ENCODE measurements around the gene COX5A.
"Not testable (repeated sequence)": the region's sequence is repeated elsewhere in the genome, so short reads cannot be mapped to it uniquely, and the experiment has no call there.

Gene COX5A

GRCh38 chr15:74955017-74955416, 17.1 kb upstream of the COX5A start:
- no peak for DNase-seq

- DNase-seq, result no peak
Observed at GRCh38 chr15:74954515-74954914, 16.6 kb upstream of the COX5A start.

GRCh38 chr15:74951006-74951405, 13.1 kb upstream of the COX5A start:
- no peak for DNase-seq

- DNase-seq, result peak; percentile 52
Observed at GRCh38 chr15:74950078-74950908, 12.4 kb upstream of the COX5A start.

- no peak for DNase-seq
Observed at GRCh38 chr15:74937272-74937589, 642 bp downstream of the COX5A start.

- DNase-seq, result not testable (repeated sequence)
Observed at GRCh38 chr15:74935193-74935592, 2.7 kb downstream of the COX5A start.

- DNase-seq, result no peak
Observed at GRCh38 chr15:74933573-74933972, 4.3 kb downstream of the COX5A start.

GRCh38 chr15:74928771-74929198, 9.1 kb downstream of the COX5A start:
- DNase-seq, result no peak

GRCh38 chr15:74924525-74924924, 13.3 kb downstream of the COX5A start:
- DNase-seq, result no peak

- no peak for DNase-seq
Observed at GRCh38 chr15:74920456-74920855, 17.4 kb downstream of the COX5A start.

GRCh38 chr15:74917676-74918075, 20.2 kb downstream of the COX5A start:
- DNase-seq, result peak; percentile 21

GRCh38 chr15:74913799-74914198, 24.1 kb downstream of the COX5A start:
- DNase-seq, result not testable (repeated sequence)

- no peak for DNase-seq
Observed at GRCh38 chr15:74913041-74913440, 24.8 kb downstream of the COX5A start.

- no peak for DNase-seq
Observed at GRCh38 chr15:74908635-74909034, 29.2 kb downstream of the COX5A start.

GRCh38 chr15:74907163-74907870, 30.6 kb downstream of the COX5A start:
- no peak for DNase-seq

GRCh38 chr15:74906450-74907162, 31.3 kb downstream of the COX5A start, which contains the start of gene FAM219B:
Gene FAM219B (minus strand): TSS chr15:74906851. CDS start chr15:74906800, 51 bp downstream.
- peak; percentile 84 for DNase-seq

- peak; percentile 25 for DNase-seq
Observed at GRCh38 chr15:74906067-74906449, 31.8 kb downstream of the COX5A start.

GRCh38 chr15:74904190-74904805, 33.6 kb downstream of the COX5A start:
- no peak for DNase-seq

- no peak for DNase-seq
Observed at GRCh38 chr15:74903676-74904075, 34.2 kb downstream of the COX5A start.

- DNase-seq, result no peak
Observed at GRCh38 chr15:74902295-74903075, 35.4 kb downstream of the COX5A start.

GRCh38 chr15:74901612-74902063, 36.2 kb downstream of the COX5A start:
- peak; percentile 66 for DNase-seq

- no peak for DNase-seq
Observed at GRCh38 chr15:74897300-74897701, 40.6 kb downstream of the COX5A start.
